DMS114 treated with DMSO at 0.1 percent for 48 hours (cell line): ENCODE results near the gene SEC16B.

Experiments used
- DNase-seq: peaks from one replicate; lab custom pipeline; 2025; ENCODE audit not compliant: unreplicated experiment; lab: John Stamatoyannopoulos, UW

SEC16B gene

DNA sequence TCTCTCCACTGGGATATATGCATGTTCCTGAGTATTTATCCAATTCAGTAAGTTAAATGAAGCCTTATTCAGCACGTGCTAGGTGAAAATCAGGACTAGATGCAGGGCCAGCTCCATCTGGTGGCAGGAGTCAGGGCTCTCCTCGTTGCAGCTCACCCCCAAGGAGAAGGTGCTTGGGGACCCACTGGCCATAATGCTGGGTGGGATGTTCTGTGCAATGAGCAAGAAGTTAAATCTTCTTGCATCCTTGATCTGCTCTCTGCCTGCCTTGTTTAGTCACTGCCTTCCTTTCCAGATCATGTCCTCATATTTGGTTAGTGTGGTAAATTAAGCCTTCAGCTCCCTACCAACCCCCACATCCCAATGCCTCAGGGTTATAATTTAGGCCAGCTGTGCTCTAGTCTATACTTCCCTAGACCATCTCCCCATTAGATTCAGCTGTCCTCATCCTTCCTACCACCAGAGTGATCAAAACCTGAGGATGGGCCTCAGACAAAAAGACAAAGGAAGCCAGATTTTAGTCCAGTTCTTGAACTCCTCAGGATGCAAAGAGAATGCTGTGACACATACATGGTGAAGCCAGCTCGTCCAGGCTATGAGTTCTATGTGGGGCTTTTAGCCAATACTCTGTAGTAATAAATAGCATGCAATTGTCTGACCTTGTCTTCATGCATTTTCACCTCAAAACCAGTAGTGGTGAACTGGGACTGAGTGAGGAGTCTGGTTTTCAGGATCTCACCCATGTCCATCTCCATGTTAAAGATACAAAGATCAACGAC, 55.9 kb downstream of the SEC16B start:
- DNase-seq = no peak

DNA sequence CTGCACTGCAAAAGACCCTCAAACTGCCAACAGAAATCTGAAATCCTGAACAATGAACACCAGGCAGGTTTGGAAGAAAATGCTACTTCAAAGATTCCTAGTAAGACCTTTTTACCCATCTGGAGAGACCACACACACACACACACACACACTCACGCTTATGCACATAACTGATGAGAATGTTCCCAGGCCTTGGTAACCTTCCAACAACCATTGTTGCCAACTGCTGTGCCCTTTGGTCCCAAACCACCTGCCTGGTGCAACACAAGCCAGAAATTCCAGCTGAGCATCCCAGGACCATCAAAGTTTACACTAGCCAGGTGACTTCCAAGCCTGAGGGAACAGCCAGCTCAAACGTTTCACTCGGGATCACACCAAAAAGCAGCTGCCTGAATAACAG, 56.9 kb downstream of the SEC16B start:
- no peak for DNase-seq

DNA sequence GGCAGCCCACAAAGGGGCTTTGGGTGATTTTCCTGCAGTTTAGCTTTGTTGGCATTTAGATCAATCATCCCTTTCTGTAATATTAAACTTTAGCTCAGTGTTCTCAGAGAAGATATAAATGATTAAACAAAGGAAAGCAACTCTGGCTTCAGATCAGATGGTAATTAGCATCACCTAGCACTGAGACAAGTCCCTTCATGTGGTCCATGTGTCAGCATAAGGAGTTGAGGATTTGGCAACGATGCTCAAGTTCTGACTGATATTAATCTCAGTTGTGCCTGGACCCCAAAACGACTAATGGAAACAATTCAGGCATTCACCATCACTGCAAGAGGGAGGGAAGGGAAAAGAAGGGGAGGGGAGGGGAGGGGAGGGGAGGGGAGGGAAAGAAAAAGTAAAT, 60.4 kb downstream of the SEC16B start:
- DNase-seq = no peak

DNA sequence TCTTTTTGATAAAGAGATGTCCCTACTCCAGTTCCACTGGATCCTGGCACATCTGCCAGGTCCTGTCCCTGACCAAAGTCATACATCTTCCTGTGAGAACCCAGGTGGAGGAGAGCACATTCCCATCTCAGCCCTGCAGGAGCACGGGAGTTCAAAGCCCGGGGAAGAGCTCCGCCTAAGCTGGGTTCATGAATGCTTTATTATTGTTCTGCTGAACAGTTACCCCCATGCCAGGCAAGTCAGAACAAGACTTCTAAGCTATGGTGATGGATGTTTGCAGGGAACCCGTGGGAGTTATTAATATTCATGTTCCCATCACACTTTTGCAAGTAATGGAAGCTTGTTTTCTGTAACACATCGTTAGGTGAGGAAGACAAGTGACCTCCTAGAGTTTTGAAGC, 62.9 kb downstream of the SEC16B start:
- no peak for DNase-seq

DNA sequence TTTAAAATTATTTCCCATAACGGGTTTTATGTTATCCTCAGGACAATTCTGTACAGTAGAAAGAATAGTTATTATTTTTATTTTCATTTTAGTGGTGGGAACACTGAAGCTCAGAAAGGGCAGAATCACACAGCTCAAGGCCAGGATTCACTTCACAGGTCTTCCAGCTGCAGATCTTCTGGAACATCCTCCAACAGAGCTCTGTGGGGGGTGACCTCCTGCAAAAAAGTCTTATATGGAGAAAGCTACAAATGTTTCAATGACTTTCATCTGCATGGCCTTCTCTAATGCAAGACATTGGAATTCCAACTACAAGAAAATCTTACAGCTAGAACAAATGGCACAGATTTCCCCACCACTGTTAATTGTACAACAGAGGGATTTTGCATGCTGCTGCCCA, 64.2 kb downstream of the SEC16B start:
- DNase-seq = no peak

DNA sequence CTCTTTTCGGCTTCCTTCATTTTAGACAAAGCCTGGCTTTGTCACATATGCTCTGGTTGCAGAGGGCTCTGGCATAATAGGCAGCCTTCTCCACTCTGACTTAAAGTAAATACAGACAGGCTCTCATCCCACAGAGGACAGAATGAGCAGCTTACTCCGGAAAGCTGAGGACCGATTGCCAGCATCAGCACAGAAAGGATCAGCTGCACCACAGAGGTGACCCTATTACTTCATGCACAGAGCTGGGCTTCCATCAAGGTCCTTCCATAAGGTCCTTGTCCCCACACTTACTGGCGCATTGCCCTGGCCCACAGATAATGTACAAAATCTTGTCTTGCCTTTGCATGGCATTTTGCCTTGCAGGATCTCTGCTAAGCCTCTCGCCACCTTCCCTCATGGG, 67.6 kb downstream of the SEC16B start:
- DNase-seq = no peak

DNA sequence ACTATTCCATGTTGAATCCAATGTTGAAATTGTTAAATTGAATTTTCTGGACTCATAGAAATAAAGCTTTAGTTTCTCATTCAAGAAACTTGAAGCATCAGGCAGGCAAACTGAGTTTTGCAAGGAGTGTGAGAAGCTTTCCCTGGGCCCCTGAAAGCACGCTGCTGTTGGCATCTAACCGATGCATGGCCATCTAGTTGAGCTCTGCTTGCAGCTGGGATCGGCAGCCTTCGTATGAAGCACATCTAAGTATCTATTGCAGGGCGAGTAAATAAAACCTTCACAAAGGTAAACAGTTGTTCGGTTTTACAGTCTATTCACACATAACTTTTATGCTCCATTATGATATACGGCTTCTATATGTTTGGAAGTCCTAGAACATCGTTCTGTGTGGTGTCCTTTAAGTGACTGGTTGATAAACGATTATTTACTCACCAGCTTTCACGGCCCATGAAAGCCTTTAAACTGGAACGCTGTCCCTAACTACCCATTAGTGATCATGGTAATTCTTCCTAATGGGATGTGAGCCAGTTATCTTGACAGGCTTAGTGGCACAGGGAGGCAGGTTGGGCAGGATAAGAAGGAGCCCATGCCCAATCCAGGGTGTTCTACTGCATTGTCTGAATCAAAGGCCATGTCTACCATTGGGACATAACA, 71.7 kb downstream of the SEC16B start:
- DNase-seq = no peak

DNA sequence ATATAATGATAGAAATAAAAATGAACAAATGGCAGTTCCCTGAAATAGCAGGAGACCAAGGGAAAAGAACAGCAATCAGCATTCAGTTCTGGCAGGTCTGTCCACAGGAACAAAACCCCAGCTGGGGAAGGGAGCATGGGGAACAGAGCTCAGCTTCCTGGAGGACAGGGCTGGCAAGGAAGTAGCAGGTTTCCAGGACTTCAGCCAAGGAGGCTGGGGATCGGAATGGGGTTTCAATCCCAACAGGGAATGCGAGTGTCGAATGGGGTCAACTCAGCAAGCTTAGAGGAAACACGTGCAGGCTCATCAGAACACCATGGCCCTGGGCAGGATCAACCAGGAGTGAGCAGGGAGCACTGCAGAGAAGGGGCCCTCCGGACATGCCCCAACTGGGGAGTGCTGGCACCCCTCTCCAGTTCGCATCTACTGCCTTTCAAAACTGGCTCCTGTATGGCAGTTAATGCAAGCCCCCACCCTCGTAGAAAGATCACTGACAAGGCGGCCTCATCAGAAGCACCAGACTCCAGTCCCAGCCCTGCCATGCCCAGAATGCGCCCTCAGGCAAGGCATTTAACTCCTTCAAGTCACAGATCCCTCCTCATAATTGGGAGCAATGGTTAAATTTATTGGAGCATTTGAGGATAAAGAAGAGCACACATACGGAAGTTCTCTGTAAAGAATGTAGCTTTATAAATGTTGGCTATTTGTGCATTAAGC, 72.4 kb downstream of the SEC16B start:
- no peak for DNase-seq
